HG03103 (cell line): Measurements from ENCODE around the gene RAB3C.

Experiments
- ATAC-seq: cut with Tn5 transposase; IDR thresholded peaks from one replicate; pipeline ENCODE4 v1.9.1; 2021; ENCODE audit warnings: low read depth; ENCODE audit not compliant: unreplicated experiment

Gene RAB3C

DNA sequence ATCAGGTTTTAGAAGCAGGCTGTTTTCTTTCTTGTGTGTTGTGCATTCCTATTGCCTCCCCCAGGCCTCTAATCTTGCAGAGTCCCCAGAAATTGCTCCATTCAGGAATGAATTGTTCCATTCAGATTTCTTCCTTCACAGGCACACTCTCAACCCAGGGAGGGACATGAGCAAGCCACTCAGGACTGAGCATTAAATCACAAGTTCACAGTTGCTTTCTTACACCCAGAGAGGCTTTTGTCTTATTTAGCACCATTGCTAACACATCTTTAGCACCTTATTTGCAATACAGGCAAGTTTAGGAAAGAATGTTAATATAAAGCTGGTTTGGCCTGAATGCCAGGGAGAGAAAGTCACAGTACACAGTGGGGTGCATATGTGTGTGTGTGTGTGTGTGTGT lies 221.4 kb downstream of the RAB3C start:
- ATAC-seq = no peak

DNA sequence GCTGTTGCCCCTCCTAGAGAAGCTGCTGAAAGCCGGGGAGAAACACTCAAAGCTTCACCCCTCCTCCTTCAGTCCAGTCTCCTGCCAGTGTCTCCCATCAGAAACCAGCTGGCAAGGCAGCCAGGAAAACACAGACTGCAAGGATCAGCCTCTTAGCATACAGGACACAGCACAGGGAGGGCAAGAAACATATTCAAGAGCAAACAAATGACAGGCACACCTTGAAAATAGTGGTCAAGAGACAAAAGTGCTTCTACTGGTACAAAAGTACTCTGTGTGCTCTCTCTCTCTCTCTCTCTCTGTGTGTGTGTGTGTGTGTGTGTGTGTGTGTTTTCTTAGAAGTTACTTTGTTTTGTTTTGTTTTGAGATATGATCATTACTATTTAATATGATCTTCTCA lies 227.2 kb downstream of the RAB3C start:
- no peak for ATAC-seq

DNA sequence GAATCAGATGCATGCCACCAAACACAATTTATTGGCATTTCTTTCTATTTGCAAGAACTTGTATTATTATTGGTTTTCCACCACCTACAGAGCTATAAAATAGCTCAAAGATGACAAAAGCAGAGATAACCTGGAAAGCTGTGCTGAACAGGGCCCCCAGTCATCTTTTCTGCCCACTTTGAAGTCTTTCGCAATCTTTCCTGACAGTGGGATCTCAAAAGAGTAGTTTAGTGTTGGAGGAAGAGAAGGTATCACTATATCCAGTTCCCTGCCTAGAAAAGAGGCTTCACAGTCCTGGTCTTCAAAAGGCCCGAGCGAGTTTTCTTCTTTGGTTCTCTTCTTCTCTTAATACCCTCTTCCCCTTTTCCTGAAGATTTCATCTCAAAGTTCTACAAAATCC lies 231.0 kb downstream of the RAB3C start:
- ATAC-seq = no peak

DNA sequence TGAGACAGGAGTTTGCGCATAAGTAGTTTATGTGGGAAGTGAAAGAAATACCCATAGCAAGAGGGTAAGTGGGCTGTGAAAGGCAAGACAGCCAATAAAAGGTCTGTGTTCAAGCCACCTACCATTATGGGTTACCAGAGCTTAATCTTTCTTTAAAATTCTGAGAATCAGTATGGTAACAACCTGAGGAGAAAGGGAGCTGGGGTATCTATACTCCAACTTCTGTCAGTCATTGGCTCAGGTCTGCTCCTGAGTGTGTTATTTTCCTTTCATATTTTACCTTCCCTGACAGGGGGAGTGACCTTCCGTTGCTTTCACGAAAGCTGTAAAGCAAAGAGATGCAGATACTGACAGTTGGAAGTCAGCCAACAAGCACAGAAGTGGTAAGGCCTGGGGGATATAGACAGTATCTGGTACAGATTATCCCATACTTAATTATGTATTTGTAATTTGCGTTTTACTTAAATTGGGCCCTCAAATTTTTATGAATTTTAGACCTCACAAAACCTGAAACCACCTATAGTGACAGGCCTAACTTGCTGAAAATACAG lies 233.4 kb downstream of the RAB3C start:
- no peak for ATAC-seq

DNA sequence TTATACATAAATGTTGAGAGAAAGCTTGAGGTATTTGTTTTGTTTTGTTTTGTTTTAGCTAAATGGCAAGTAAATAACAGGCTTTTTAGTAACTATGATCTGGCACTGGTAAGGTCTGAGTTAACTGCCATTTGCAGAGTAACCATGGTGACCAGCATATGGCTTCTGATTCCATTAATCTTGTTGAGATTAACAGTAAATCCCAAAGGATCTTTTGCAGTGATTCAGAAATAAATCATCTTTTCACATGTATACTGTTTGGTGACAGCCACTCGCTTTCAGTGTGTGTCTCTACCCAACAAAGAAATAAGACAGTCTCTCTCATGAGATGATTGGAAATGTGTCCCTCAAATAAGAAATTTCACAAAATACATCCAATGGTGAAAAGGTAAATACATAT lies 235.6 kb downstream of the RAB3C start:
- no peak for ATAC-seq

DNA sequence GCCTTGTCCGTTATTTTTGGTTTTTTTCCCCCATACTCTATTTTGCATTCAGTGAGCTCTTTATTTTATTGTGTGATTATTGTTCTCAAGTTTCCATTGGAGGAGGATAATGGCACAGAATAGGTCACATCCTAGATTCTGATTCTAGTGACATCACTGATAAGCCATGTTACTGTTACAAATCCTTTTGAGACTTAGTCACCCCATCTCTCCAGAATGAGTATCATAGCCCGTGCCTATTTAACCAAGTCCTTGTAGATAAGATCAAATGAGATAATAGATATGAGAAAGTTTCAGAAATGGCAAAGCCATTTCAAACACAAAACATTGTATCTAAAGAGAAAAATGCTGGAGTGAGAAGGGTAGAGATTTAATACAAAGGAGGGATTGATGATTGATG lies 242.6 kb downstream of the RAB3C start:
- no peak for ATAC-seq

DNA sequence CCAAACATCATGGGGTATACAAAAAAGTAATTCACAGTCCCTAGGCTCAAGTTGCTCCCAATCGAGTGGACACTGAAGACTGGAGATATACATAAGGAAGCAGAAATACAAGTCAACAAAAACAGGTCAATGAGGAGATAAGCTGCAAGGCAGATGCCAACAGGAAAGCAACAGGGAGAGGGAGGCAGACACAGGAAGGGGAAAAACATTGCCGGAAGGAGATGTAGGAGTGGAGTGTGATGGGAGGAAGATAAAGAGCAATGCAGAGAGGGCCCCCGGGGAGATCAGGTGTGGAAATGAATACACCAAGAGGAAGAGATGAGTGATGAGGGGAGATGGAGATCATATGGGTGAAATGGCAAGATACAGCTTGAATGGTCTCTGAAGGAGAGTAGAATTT lies 243.0 kb downstream of the RAB3C start:
- ATAC-seq = no peak

DNA sequence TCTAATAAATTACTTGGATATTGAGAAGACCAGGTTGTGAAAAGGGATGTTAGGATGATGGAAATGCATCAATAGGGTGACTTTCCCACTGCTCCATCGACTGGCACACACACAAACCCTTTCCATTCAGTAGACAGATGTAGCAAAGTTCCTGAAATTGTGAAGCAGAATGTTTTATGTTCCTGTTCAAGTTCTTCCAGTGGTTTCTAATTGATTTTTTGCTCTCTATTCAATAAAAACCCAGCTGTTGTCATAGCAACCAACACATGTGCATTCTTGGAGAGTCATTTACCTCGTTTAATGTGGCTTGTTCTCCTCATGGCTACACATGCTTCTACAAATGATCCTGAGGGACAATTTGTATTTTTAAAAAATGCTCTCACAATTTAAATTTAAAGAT lies 244.6 kb downstream of the RAB3C start:
- ATAC-seq = no peak

DNA sequence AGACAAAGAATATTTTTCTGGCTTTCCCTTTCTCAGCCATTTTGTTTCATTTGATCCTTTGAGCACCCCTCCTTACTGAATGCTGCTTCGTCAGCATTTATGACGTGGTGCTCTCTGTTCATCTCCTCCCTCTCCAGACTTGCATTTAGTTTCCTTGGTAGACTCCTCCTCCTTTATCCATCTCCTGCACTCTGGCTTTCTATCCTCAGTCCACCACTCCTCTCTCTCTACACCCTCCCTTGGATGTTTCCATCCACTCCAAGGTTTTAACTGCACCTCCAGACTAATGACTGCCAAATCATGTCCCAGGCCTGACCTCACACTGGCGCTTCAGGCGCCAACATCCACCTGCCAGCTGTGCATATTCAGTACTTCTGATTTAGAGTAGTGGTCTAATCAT lies 245.4 kb downstream of the RAB3C start:
- no peak for ATAC-seq

DNA sequence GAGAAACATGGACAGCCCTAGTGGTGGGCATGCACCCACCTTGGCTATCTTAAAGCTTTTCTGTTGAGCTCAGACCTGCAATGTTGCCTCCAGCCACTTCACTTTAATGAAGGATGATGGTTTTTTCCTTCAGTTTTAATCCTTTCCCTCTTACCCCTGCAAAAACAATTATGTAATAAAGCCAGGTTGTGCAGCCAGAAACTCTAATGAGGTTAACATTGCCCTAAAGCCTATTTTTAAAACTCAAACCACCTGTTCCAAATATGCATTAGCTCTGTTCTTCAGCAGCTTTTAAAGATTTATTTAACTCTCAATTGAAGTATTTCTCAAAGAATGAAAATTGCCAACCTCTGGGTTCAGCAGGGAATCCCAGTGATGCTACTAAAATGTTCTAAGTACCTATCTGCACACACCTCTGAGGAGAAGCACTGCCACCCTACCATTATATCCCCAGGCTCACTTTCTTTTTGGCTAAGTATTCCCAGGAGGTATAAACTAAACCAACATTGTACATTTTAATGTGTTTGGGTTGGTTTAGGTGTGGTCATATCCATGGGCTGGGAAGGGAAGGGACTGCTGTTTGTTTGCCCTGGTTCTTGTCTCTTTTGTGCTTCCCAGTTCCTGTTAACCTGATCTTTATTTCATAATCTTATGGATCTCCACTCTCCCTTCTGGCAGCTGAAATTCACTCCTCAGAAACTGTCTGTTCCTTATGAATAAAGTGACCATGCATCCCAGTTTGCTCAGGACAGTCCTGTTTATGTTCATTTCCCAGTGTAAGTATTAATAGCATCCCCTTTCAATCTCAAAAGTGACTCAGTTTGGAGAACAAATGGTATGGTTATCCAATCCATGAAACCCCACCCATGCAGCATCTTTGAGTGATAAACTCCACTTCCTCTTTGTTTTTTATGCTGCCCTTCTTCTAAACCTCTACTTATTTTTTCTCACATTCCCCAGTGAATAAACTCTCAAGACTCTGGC lies 251.7 kb downstream of the RAB3C start:
- no peak for ATAC-seq

DNA sequence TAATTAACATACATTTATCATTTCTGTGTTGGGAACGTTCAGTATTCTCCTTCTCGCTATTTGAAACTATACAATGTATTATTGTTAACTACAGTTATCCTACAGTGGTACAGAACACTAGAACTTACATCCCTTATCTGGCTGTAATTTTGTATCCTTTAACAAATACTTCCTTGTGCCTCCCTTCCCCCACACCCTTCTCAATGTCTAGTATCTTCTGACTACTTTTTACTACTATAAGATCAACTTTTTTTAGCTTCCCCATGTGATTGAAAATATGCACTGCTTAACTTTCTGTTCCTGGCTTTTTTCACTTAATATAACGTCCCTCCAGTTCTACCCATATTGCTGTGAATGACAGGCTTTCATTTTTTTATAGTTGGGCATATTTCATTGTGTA lies 253.5 kb downstream of the RAB3C start:
- ATAC-seq = no peak

DNA sequence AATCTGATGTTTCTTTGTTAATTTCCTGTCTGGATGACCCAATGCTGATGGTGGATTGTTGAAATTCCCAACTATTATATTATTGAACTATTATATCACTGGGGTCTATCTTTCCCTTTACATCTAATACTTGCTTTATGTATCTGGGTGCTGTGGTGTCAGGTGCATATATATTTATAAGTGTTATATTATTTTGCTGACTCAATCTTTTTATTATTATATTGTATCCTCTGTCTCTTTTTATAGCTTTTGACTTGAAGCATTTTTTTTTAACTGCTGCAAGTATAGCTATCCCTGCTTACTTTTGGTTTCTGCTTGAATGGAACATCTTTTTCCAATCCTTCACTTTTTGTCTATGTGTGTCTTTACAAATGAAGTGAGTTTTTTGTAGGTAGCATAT lies 255.9 kb downstream of the RAB3C start:
- ATAC-seq = no peak

DNA sequence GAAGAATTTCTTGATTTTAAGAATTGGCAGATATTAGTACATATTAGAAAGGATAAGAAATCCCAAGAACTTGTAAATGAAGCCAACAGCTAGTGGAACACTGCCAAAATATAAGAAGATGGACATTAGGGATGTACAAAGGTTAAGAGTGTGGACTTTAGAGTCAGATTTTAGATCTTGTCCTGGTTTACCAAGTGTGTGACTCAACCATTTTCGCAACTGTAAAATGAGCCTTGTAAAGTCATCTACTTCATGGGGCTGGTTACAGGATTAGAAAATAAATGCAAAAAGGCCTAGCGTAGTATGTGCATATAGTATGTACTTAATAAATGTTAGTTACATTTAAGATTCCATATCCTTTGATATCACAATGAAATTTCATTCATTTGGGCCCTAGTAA lies 260.0 kb downstream of the RAB3C start:
- ATAC-seq = no peak

DNA sequence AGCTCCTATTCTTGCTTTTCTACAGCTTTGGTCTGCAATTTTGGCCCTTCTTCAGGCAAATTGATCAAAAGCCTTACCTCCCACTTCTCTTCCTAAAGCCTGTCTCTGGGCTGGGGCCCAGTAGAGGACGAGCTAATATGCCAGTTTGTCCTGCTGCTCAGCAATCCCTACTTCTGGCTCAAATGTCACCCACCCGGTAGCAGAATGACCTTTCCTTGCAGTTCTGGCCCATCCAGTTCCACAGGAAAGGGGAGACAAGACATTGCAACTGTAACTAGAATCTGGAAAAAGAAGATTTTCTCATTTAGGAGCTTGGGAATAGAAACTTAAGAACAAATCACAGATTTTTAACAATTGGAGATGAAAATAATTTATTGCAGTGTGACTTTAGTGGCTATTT lies 261.5 kb downstream of the RAB3C start:
- no peak for ATAC-seq

DNA sequence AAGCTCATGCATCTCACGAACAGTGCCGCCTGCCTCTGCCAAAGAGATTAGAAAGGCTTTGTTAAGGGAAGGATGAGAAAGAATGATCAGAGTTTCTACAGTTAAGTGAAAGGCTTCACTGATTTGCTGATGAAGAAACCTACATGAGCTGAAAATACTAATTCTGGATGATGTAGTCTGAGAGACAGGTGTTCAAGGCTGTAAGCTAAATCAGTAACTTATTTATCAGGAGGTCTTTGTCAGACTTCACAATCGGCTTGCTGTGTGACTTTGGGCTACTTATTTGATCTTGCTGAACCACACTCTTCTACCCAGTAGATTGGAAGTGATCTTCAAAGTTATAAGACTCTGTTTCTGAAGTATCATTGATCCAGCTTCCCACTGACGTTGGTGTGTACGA lies 264.2 kb downstream of the RAB3C start:
- no peak for ATAC-seq

DNA sequence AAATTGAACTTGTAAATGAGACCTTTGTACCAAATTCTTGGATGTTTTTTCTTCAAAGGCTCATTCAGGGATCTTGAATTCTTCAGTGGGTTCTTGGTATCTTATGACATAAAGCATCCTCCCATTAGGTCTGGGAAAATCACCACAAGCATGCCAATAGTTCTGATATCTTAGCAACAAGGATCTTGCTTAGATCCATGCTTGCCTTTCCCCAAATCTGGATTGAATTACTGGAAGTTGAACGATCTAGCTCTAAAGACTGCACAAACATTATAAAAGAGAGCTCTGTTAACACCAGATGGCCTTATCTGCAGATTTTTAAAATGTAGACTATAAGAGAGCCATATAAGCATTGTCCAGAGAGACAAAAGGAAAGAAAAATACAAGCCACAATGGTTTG lies 266.3 kb downstream of the RAB3C start:
- no peak for ATAC-seq

DNA sequence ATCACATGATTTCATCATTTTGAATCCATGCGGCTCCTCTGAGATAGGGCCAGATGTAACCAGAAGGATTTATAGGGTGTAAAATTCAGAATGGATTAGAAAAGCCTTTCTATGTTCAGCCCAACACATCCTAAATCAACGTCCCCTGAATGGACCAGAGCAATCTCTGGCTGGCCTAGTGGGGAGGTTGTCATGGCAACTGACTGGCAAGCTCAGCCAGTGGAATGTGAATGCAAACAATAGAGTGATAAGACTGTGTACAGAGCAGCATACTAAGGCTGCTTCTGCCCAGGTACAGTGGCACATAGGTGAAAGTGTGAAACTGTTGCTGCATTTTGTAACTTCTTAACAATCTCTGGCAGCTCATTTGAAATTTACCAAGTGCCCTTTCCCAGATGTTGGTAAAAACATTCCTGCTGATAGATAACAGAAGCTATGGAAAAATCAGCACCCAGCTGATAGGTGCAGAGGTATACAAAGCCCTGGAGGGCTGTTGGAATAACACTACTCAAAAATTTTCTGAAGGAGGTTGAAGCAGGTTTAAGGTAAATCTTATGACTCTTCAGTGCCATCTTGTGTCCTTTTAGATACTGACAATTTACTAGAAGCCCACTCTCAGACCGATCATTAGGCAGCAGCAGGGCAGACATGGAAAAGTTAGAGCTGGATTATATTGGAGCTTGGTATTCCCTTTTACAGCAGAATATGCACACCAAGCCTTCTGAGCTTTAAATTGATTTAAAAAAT lies 267.2 kb downstream of the RAB3C start:
- no peak for ATAC-seq

DNA sequence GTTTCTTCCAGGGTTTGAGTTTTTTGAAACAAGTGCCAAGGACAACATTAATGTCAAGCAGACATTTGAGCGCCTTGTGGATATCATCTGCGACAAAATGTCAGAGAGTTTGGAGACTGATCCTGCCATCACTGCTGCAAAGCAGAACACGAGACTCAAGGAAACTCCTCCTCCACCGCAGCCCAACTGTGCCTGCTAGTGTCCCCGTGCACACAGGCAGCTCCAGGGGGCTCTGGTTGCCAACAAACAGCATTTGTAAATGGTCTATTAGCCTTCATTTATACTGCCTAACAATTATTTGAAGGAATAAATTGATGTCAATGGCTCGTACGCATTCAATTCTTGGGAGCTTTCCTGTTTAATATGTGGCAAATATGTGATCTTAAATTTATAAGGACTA lies 268.3 kb downstream of the RAB3C start:
- ATAC-seq = no peak

DNA sequence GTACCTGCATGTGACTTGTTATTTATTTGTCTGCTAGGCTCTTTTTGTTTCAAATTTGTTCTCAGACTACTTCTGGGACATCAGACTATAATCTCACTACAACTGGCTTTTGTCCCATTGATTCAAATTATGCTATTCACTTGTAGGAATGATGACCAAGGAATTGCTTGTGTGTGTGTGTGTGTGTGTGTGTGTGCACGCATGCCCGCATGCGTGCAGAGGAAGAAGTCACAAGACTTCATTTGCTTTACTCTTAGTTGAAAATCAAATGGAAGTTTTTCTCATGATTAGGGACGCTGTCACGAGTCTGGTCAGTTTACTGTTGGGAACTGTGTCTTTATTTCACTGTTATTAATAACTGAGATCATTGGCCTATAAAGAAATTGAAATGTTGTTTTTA lies 268.7 kb downstream of the RAB3C start:
- no peak for ATAC-seq

DNA sequence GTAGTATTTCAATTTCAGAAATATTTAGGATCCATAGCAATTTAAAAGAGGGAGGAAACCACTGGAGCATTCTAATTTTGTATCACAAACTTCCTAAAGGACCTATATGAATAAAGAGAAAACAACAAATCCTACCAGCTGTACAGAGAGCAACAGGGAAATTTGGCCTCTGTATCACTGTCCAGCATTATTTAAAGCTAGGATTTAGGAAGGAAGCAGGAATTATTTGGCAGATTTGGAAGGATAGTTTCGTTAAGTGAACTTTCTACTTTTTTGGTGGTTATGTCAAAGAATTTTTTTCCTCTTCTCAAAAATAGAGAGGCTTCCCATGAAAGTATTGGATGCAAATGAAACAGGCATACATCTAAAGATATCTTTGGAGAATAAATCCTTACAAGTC lies 269.7 kb downstream of the RAB3C start:
- no peak for ATAC-seq

DNA sequence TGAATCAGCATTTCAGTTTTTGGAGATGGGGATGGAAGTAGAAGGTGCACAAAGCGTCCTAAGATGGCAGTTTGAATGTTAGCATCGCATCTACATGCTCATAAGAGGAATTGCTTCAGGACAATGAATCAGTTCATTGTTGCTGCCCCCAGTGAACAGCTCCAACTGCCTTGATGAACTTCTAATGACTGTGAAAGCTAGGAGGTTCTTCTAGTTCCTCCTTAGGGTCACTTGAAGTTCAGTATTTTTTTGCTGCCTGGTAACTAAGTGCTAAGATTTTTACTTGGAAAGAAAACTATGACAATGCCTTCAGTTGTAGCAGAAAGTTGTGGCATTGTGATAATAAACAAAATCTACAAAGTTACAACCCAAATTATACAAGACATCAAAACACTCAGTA lies 271.6 kb downstream of the RAB3C start:
- no peak for ATAC-seq
